Liver (tissue), 9 donors: ENCODE measurements around the gene LPP. TPM values are rescaled to one million over a fixed set of nuclear protein-coding genes. Genes with fewer than 3 reads are reported as not detected.

ENCODE experiments used
- DNase-seq: peaks from one replicate; pipeline ENCODE4 v3.0.0-alpha.2; 2017; ENCODE audit warnings: low spot score
- H3K27ac ChIP-seq, 2 donors: one replicate each; pipeline ENCODE4 v1.7.0; 2013; ENCODE audit warnings: inconsistent platforms in 2 of 2, low read length in 2 of 2, control low read depth in 1 of 2, low read depth in 1 of 2, mild to moderate bottlenecking in 1 of 2
- H3K27me3 ChIP-seq, 4 donors: one replicate each; pipeline versions ENCODE4 v1.6.1 to v1.7.0; 2013; ENCODE audit warnings: low read length in 3 of 4, inconsistent platforms in 1 of 4, mild to moderate bottlenecking in 1 of 4, moderate library complexity in 1 of 4; ENCODE audit not compliant: control insufficient read depth in 4 of 4, insufficient read depth in 4 of 4
- H3K36me3 ChIP-seq, 4 donors: one replicate each; pipeline versions ENCODE4 v1.6.1 to v1.7.0; 2013; ENCODE audit warnings: low read length in 3 of 4, mild to moderate bottlenecking in 3 of 4, low read depth in 1 of 4, moderate library complexity in 1 of 4; ENCODE audit not compliant: control insufficient read depth in 4 of 4, insufficient read depth in 3 of 4
- H3K4me1 ChIP-seq, 4 donors: one replicate each; pipeline versions ENCODE4 v1.6.1 to v1.7.0; 2013; ENCODE audit warnings: low read length in 3 of 4, mild to moderate bottlenecking in 3 of 4, moderate library complexity in 1 of 4; ENCODE audit not compliant: control insufficient read depth in 4 of 4, insufficient read depth in 4 of 4
- H3K4me3 ChIP-seq, 3 donors: one replicate each; pipeline versions ENCODE4 v1.6.1 to v1.7.0; 2013; ENCODE audit warnings: low read length in 3 of 3, control low read depth in 1 of 3, low read depth in 1 of 3, mild to moderate bottlenecking in 1 of 3
- H3K9ac ChIP-seq, 2 donors: one replicate each; pipeline ENCODE4 v1.7.0; 2013; ENCODE audit warnings: low read length in 2 of 2, mild to moderate bottlenecking in 2 of 2, moderate library complexity in 2 of 2, control low read depth in 1 of 2, low read depth in 1 of 2
- H3K9me3 ChIP-seq, 4 donors: one replicate each; pipeline versions ENCODE4 v1.6.1 to v1.7.0; 2013; ENCODE audit warnings: low read length in 3 of 4; ENCODE audit not compliant: control insufficient read depth in 4 of 4
- EGR1 ChIP-seq, 2 donors: IDR thresholded peaks; 2 replicates each; pipeline ENCODE4 v1.6.1; 2016 to 2018; ENCODE audit warnings: antibody characterized with exemption in 2 of 2, low read depth in 2 of 2
- FOXA1 ChIP-seq: IDR thresholded peaks from 2 replicates; pipeline ENCODE4 v1.6.1; 2016; ENCODE audit warnings: antibody characterized with exemption
- GABPA ChIP-seq, 2 donors: IDR thresholded peaks in 1 of 2; conservative IDR thresholded peaks in 1 of 2; 2 replicates each; pipeline ENCODE4 v1.6.1; 2016; ENCODE audit warnings: antibody characterized with exemption in 2 of 2, mild to moderate bottlenecking in 1 of 2, moderate library complexity in 1 of 2
- HNF4A ChIP-seq, 2 donors: conservative IDR thresholded peaks; 2 replicates each; pipeline ENCODE4 v1.6.1; 2016; ENCODE audit warnings: antibody characterized with exemption in 2 of 2, mild to moderate bottlenecking in 2 of 2
- HNF4G ChIP-seq: IDR thresholded peaks from 2 replicates; pipeline ENCODE4 v1.6.1; 2016; ENCODE audit warnings: antibody characterized with exemption
- NR2F2 ChIP-seq: IDR thresholded peaks from 2 replicates; pipeline ENCODE4 v1.6.1; 2016; ENCODE audit warnings: antibody characterized with exemption
- RAD21 ChIP-seq, 2 donors: IDR thresholded peaks; 2 replicates each; pipeline ENCODE4 v1.6.1; 2016; ENCODE audit warnings: antibody characterized with exemption in 2 of 2, mild to moderate bottlenecking in 2 of 2
- SP1 ChIP-seq: IDR thresholded peaks from 2 replicates; pipeline ENCODE4 v1.6.1; 2018; ENCODE audit warnings: antibody characterized with exemption, mild to moderate bottlenecking
- TAF1 ChIP-seq: conservative IDR thresholded peaks from 2 replicates; pipeline ENCODE4 v1.6.1; 2016; ENCODE audit warnings: antibody characterized with exemption, mild to moderate bottlenecking
- YY1 ChIP-seq: IDR thresholded peaks from 2 replicates; pipeline ENCODE4 v1.6.1; 2016; ENCODE audit warnings: antibody characterized with exemption, mild to moderate bottlenecking
- WGBS: extraction: QIAGEN DNeasy Blood & Tissue Kit; methylation state at CpG from one replicate; pipeline ENCODE4 v1.1.7; 2013; 5-methylcytosine and 5-hydroxymethylcytosine counted together
- polyA plus RNA-seq, 2 donors: library from polyadenylated mRNA; stranded (reverse) in 1 of 2; unstranded in 1 of 2; fragments of 200-250 nt in 1 of 2; fragments of >200 nt in 1 of 2; fragmentation: Nextera tagmentation in 1 of 2; extraction: Ambion mirVana in 1 of 2; gene quantifications; one replicate each; pipeline versions ENCODE4 v1.2.1 to v1.2.3, GENCODE V29; 2013 to 2015
- total RNA-seq, 2 donors: library from RNA; depleted of rRNA; stranded (reverse); fragments of >200 nt; gene quantifications; one replicate each; pipeline ENCODE4 v1.2.3, GENCODE V29; 2014
- TF ChIP-seq, protein P1 (sequence below): IDR thresholded peaks from 2 replicates; pipeline ENCODE4 v1.6.1; 2016; ENCODE audit warnings: antibody characterized with exemption
- TF ChIP-seq, protein P2 (sequence below): IDR thresholded peaks from 2 replicates; pipeline ENCODE4 v1.6.1; 2016; ENCODE audit warnings: antibody characterized with exemption, mild to moderate bottlenecking
- TF ChIP-seq, protein P3 (sequence below): fragments of 150-350 bp; IDR thresholded peaks from 2 replicates; pipeline ENCODE4 v1.5.1; 2017; ENCODE audit warnings: improper control_type of control experiment, low read depth, low read length; ENCODE audit not compliant: missing input control
- TF ChIP-seq, protein P4 (sequence below): IDR thresholded peaks from 2 replicates; pipeline ENCODE4 v1.6.1; 2016; ENCODE audit warnings: antibody characterized with exemption
- TF ChIP-seq, protein P5 (sequence below): IDR thresholded peaks from 2 replicates; pipeline ENCODE4 v1.6.1; 2016; ENCODE audit warnings: antibody characterized with exemption
- donor health status: healthy.
- donor health status: healthy.
- donor health status: healthy.
- donor health status: healthy.
- donor health status: healthy.

The LPP gene
- total and polyA plus RNA-seq, 4 donors, result 3.3 to 53.7 (median 28.2) TPM

DNA sequence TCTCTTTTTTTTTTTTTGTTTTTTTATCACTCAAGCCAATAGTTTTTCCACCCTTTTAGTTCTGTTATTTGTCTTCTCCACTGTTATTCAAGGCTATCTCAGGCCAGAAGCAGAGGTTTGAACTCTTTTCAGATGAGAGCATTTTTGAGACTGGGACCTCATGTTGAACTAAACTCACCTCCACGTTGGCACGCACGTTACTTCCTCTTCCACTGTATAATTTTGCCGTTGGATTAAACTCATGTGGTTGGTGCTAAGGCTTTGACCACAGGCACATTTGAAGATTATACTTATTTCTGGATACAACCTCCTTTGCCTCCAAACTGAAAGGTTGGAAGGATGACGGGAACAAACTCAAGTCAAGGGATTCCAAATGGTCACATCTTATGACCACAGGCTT lies 516.5 kb downstream of the LPP start:
- Histone ChIP-seq H3K9ac (no peak overlapping the region), H3K4me3 (no peak overlapping the region), H3K4me1 (peaks cover 1 to 20% (median 5%) of the 10 kb centered on the region in 4 donors), H3K27me3 (no peaks in the 10 kb centered on the region), H3K9me3 (no peaks in the 10 kb centered on the region), H3K27ac (no peak overlapping the region), H3K36me3 (no peaks in the 10 kb centered on the region)
- no peak for DNase-seq
- TF ChIP-seq EGR1 (IDR thresholded peaks at IDR 0.05; ENCODE audit: low read depth in 2 of 2), result no peak
- TF ChIP-seq, protein P1, sequence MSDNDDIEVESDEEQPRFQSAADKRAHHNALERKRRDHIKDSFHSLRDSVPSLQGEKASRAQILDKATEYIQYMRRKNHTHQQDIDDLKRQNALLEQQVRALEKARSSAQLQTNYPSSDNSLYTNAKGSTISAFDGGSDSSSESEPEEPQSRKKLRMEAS, result no peak
- no peak for TF ChIP-seq SP1
- TF ChIP-seq HNF4G, result no peak
- no peak for TF ChIP-seq RAD21 (IDR thresholded peaks at IDR 0.05)
- TF ChIP-seq, protein P2, sequence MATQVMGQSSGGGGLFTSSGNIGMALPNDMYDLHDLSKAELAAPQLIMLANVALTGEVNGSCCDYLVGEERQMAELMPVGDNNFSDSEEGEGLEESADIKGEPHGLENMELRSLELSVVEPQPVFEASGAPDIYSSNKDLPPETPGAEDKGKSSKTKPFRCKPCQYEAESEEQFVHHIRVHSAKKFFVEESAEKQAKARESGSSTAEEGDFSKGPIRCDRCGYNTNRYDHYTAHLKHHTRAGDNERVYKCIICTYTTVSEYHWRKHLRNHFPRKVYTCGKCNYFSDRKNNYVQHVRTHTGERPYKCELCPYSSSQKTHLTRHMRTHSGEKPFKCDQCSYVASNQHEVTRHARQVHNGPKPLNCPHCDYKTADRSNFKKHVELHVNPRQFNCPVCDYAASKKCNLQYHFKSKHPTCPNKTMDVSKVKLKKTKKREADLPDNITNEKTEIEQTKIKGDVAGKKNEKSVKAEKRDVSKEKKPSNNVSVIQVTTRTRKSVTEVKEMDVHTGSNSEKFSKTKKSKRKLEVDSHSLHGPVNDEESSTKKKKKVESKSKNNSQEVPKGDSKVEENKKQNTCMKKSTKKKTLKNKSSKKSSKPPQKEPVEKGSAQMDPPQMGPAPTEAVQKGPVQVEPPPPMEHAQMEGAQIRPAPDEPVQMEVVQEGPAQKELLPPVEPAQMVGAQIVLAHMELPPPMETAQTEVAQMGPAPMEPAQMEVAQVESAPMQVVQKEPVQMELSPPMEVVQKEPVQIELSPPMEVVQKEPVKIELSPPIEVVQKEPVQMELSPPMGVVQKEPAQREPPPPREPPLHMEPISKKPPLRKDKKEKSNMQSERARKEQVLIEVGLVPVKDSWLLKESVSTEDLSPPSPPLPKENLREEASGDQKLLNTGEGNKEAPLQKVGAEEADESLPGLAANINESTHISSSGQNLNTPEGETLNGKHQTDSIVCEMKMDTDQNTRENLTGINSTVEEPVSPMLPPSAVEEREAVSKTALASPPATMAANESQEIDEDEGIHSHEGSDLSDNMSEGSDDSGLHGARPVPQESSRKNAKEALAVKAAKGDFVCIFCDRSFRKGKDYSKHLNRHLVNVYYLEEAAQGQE, result no peak
- TF ChIP-seq GABPA (IDR thresholded peaks at IDR 0.05 in 1 of 2, conservative IDR thresholded peaks at IDR 0.05 in 1 of 2), result no peak
- no peak for TF ChIP-seq YY1
- TF ChIP-seq, protein P3, sequence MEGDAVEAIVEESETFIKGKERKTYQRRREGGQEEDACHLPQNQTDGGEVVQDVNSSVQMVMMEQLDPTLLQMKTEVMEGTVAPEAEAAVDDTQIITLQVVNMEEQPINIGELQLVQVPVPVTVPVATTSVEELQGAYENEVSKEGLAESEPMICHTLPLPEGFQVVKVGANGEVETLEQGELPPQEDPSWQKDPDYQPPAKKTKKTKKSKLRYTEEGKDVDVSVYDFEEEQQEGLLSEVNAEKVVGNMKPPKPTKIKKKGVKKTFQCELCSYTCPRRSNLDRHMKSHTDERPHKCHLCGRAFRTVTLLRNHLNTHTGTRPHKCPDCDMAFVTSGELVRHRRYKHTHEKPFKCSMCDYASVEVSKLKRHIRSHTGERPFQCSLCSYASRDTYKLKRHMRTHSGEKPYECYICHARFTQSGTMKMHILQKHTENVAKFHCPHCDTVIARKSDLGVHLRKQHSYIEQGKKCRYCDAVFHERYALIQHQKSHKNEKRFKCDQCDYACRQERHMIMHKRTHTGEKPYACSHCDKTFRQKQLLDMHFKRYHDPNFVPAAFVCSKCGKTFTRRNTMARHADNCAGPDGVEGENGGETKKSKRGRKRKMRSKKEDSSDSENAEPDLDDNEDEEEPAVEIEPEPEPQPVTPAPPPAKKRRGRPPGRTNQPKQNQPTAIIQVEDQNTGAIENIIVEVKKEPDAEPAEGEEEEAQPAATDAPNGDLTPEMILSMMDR, result no peak
- TF ChIP-seq FOXA1, result no peak
- TF ChIP-seq TAF1, result no peak
- TF ChIP-seq, protein P4, sequence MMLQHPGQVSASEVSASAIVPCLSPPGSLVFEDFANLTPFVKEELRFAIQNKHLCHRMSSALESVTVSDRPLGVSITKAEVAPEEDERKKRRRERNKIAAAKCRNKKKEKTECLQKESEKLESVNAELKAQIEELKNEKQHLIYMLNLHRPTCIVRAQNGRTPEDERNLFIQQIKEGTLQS, result no peak
- TF ChIP-seq HNF4A (conservative IDR thresholded peaks at IDR 0.05), result no peak
- TF ChIP-seq, protein P5, sequence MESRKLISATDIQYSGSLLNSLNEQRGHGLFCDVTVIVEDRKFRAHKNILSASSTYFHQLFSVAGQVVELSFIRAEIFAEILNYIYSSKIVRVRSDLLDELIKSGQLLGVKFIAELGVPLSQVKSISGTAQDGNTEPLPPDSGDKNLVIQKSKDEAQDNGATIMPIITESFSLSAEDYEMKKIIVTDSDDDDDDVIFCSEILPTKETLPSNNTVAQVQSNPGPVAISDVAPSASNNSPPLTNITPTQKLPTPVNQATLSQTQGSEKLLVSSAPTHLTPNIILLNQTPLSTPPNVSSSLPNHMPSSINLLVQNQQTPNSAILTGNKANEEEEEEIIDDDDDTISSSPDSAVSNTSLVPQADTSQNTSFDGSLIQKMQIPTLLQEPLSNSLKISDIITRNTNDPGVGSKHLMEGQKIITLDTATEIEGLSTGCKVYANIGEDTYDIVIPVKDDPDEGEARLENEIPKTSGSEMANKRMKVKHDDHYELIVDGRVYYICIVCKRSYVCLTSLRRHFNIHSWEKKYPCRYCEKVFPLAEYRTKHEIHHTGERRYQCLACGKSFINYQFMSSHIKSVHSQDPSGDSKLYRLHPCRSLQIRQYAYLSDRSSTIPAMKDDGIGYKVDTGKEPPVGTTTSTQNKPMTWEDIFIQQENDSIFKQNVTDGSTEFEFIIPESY, result no peak
- no peak for TF ChIP-seq NR2F2
- WGBS, result 96% methylated on average over 5 of the region's 5 CpGs

DNA sequence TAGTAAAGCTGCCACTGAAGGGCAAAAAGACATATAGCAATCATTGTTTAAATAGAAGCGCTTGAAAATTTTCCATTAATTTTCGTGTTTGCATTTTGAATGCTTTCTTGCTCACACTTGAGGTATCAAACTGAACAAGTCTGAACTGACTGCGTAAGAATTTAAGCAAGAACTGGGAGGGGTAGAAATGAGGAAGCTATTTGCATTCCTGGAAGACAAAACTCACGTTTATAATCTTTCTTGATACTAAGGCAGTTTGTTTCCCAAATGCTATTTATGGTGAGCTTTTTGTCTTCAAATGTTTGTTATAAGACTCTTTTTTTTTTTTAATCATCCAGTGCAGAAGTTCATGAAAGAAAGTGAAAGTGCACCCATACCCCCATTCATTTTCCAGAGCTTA lies 518.0 kb downstream of the LPP start:
- H3K27me3 ChIP-seq, result no peaks in the 10 kb centered on the region
- H3K9me3 ChIP-seq, result no peaks in the 10 kb centered on the region
- no peak overlapping the region for H3K27ac ChIP-seq
- H3K4me1 ChIP-seq, result peaks cover 1 to 20% (median 5%) of the 10 kb centered on the region in 4 donors
- 58% methylated on average over 4 of the region's 4 CpGs for WGBS
- no peak overlapping the region for H3K9ac ChIP-seq
- no peaks in the 10 kb centered on the region for H3K36me3 ChIP-seq
- no peak for DNase-seq
- peak overlapping the region in 1 of 3 donors; percentile 5 for H3K4me3 ChIP-seq
- TF ChIP-seq, protein P3, result no peak
- TF ChIP-seq, protein P2, result no peak
- TF ChIP-seq GABPA (IDR thresholded peaks at IDR 0.05 in 1 of 2, conservative IDR thresholded peaks at IDR 0.05 in 1 of 2), result no peak
- TF ChIP-seq SP1, result no peak
- no peak for TF ChIP-seq HNF4G
- no peak for TF ChIP-seq NR2F2
- TF ChIP-seq, protein P5, result no peak
